Measurements from ENCODE around the gene MARVELD1.

MARVELD1 gene

DNA sequence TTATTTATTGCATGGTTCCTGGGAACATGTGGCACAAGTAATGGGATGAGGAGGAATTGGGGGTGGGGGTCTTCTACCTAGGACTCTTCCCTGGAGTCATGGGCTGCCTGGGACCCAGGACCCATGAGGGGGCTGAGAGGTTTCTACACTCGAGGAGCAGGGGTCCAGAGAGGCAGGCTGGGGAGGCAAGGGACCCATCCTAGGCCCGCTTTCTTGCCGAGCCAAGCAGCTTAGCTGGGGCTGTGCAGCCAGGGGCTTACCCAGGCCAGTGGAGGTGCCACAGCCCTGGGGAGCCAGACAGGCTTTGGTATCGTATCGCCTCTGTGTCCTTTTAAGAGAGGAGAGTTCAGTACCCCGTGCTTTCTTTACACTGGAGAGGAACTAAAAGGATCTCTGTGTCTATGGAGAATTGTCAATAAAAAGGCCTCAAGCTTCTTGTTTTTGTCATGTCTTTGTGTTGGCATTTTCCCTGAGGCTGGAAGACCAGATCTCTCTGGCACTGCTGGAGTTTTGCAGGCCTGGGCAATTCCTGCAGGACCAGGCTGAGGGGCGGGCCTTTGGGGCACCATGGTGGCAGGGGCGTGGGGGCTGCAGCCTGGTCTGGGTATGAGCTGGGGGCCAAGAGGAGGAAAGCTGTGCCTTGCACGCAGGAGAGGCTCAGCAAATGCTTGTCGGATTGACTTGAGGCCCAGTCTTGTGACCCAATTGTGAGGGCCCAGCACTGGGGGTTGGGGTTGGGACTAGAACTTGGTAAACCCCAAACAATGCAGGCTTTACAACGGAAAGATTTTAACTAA lies 47.1 kb downstream of the MARVELD1 start:
- H3K4me1 ChIP-seq (ENCODE audit: insufficient read depth, low read length, severe bottlenecking) = no peaks in the 10 kb centered on the region
- H3K9me2 ChIP-seq (ENCODE audit: low read depth, low read length) = no peaks in the 10 kb centered on the region
- no peak overlapping the region for H3K27ac ChIP-seq (ENCODE audit: low read depth, low read length, poor library complexity, severe bottlenecking)
- H4K20me1 ChIP-seq (ENCODE audit: insufficient read depth, low read length) = no peaks in the 10 kb centered on the region
- H3K4me2 ChIP-seq (ENCODE audit: low read length) = no peak overlapping the region
- peaks cover 16% of the 10 kb centered on the region for H3K36me3 ChIP-seq (ENCODE audit: insufficient read depth, low read length)
- no peak overlapping the region for H2AFZ ChIP-seq (ENCODE audit: low read length)
- no peaks in the 10 kb centered on the region for H3K79me2 ChIP-seq (ENCODE audit: insufficient read depth, low read length)
- H3K9me3 ChIP-seq (ENCODE audit: low read length) = no peaks in the 10 kb centered on the region
- no peak overlapping the region for H3K9ac ChIP-seq (ENCODE audit: low read length)
- TF ChIP-seq, protein P1, sequence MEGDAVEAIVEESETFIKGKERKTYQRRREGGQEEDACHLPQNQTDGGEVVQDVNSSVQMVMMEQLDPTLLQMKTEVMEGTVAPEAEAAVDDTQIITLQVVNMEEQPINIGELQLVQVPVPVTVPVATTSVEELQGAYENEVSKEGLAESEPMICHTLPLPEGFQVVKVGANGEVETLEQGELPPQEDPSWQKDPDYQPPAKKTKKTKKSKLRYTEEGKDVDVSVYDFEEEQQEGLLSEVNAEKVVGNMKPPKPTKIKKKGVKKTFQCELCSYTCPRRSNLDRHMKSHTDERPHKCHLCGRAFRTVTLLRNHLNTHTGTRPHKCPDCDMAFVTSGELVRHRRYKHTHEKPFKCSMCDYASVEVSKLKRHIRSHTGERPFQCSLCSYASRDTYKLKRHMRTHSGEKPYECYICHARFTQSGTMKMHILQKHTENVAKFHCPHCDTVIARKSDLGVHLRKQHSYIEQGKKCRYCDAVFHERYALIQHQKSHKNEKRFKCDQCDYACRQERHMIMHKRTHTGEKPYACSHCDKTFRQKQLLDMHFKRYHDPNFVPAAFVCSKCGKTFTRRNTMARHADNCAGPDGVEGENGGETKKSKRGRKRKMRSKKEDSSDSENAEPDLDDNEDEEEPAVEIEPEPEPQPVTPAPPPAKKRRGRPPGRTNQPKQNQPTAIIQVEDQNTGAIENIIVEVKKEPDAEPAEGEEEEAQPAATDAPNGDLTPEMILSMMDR (IDR thresholded peaks at IDR 0.05; ENCODE audit: low read length) = no peak
- TF ChIP-seq EZH2 (IDR thresholded peaks at IDR 0.05; ENCODE audit: borderline replicate concordance, low read length) = no peak
- no peaks in the 10 kb centered on the region for H3F3A ChIP-seq (ENCODE audit: insufficient read depth, low read length)
- H3K4me3 ChIP-seq (ENCODE audit: low read depth, low read length, poor library complexity, severe bottlenecking) = no peak overlapping the region
- no peaks in the 10 kb centered on the region for H3K27me3 ChIP-seq (ENCODE audit: insufficient read depth, low read length)

DNA sequence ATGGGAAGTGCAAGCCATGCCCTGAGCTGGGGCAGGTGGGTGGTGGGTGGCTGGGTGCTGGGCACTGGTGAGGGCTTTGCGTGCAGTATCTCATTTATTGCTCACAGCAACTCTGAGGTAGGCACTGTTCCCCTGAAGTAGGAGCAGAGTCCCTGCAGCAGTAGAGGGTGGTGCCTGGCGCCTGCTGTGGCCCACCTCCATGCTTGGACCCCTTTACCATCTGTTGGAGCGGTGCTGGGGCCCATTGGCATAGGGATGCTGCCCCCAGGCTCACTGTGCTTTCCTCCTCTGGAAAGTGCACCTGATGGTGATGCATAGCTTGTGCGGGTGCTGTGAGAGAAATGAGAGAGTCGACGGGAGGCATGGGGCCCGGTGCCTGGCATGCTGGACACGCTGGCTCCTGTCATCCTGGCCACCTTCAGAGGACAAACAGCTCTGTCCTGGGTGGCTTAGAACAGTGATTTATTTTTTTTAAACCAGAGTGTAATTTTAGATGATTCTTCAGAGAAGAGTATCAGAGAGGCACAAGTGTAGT lies 47.9 kb downstream of the MARVELD1 start:
- no peaks in the 10 kb centered on the region for H3F3A ChIP-seq (ENCODE audit: insufficient read depth, low read length)
- H3K36me3 ChIP-seq (ENCODE audit: insufficient read depth, low read length) = peaks cover 16% of the 10 kb centered on the region
- H4K20me1 ChIP-seq (ENCODE audit: insufficient read depth, low read length) = no peaks in the 10 kb centered on the region
- H3K9me3 ChIP-seq (ENCODE audit: low read length) = no peaks in the 10 kb centered on the region
- H2AFZ ChIP-seq (ENCODE audit: low read length) = no peak overlapping the region
- H3K79me2 ChIP-seq (ENCODE audit: insufficient read depth, low read length) = no peaks in the 10 kb centered on the region
- TF ChIP-seq, protein P1 (IDR thresholded peaks at IDR 0.05; ENCODE audit: low read length) = no peak
- no peak for TF ChIP-seq EZH2 (IDR thresholded peaks at IDR 0.05; ENCODE audit: borderline replicate concordance, low read length)
- H3K9ac ChIP-seq (ENCODE audit: low read length) = no peak overlapping the region
- H3K4me3 ChIP-seq (ENCODE audit: low read depth, low read length, poor library complexity, severe bottlenecking) = no peak overlapping the region
- no peaks in the 10 kb centered on the region for H3K4me1 ChIP-seq (ENCODE audit: insufficient read depth, low read length, severe bottlenecking)
- no peak overlapping the region for H3K4me2 ChIP-seq (ENCODE audit: low read length)
- no peaks in the 10 kb centered on the region for H3K27me3 ChIP-seq (ENCODE audit: insufficient read depth, low read length)
- no peaks in the 10 kb centered on the region for H3K9me2 ChIP-seq (ENCODE audit: low read depth, low read length)
- H3K27ac ChIP-seq (ENCODE audit: low read depth, low read length, poor library complexity, severe bottlenecking) = no peak overlapping the region

DNA sequence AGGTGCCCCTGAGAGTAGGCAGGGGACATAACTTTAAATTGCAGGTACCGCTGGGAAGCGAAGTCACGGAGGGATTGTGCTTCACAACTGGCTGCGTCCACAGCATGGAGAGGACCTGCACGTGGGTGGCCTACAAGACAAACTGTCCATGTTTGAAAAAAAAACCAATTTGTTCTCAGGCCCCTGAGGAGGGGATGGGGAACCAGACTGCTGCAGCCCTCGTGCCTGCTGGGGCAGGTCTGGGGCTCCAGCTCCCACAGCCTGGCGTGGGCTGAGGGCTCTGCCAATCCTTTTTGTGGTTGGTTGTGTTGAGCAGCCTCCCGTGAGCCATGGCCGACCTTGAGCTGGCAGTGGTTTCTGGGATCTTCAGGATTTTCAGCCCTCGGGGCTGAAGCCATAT lies 48.5 kb downstream of the MARVELD1 start:
- no peak overlapping the region for H3K27ac ChIP-seq (ENCODE audit: low read depth, low read length, poor library complexity, severe bottlenecking)
- no peaks in the 10 kb centered on the region for H3K79me2 ChIP-seq (ENCODE audit: insufficient read depth, low read length)
- H2AFZ ChIP-seq (ENCODE audit: low read length) = no peak overlapping the region
- H3K4me2 ChIP-seq (ENCODE audit: low read length) = no peak overlapping the region
- TF ChIP-seq, protein P1 (IDR thresholded peaks at IDR 0.05; ENCODE audit: low read length) = no peak
- no peak for TF ChIP-seq EZH2 (IDR thresholded peaks at IDR 0.05; ENCODE audit: borderline replicate concordance, low read length)
- no peaks in the 10 kb centered on the region for H3K9me3 ChIP-seq (ENCODE audit: low read length)
- H3K36me3 ChIP-seq (ENCODE audit: insufficient read depth, low read length) = peaks cover 16% of the 10 kb centered on the region
- no peaks in the 10 kb centered on the region for H3K4me1 ChIP-seq (ENCODE audit: insufficient read depth, low read length, severe bottlenecking)
- no peak overlapping the region for H3K9ac ChIP-seq (ENCODE audit: low read length)
- H4K20me1 ChIP-seq (ENCODE audit: insufficient read depth, low read length) = no peaks in the 10 kb centered on the region
- H3F3A ChIP-seq (ENCODE audit: insufficient read depth, low read length) = no peaks in the 10 kb centered on the region
- H3K27me3 ChIP-seq (ENCODE audit: insufficient read depth, low read length) = no peaks in the 10 kb centered on the region
- no peaks in the 10 kb centered on the region for H3K9me2 ChIP-seq (ENCODE audit: low read depth, low read length)
- H3K4me3 ChIP-seq (ENCODE audit: low read depth, low read length, poor library complexity, severe bottlenecking) = no peak overlapping the region
